Gastrocnemius medialis (tissue), 4 donors: ENCODE data around the gene FST.

Source experiments
- POLR2A ChIP-seq, 2 donors: fragments of 450-650 bp; IDR thresholded peaks; one replicate each; pipeline ENCODE4 v1.6.1; 2017; ENCODE audit warnings: antibody characterized with exemption in 2 of 2, mild to moderate bottlenecking in 2 of 2, moderate library complexity in 2 of 2
- TF ChIP-seq, protein P1 (sequence below), 5 experiments: fragments of 450-650 bp in 3 of 5; fragments of 200-600 bp in 2 of 5; sonication (generic) in 2 of 5; IDR thresholded peaks in 4 of 5; conservative IDR thresholded peaks in 1 of 5; 1 replicate in 4 of 5; 2 replicates in 1 of 5; pipeline ENCODE4 v1.5.1; 2016 to 2019; ENCODE audit warnings: antibody characterized with exemption in 5 of 5, mild to moderate bottlenecking in 3 of 5, moderate library complexity in 3 of 5

DNA sequence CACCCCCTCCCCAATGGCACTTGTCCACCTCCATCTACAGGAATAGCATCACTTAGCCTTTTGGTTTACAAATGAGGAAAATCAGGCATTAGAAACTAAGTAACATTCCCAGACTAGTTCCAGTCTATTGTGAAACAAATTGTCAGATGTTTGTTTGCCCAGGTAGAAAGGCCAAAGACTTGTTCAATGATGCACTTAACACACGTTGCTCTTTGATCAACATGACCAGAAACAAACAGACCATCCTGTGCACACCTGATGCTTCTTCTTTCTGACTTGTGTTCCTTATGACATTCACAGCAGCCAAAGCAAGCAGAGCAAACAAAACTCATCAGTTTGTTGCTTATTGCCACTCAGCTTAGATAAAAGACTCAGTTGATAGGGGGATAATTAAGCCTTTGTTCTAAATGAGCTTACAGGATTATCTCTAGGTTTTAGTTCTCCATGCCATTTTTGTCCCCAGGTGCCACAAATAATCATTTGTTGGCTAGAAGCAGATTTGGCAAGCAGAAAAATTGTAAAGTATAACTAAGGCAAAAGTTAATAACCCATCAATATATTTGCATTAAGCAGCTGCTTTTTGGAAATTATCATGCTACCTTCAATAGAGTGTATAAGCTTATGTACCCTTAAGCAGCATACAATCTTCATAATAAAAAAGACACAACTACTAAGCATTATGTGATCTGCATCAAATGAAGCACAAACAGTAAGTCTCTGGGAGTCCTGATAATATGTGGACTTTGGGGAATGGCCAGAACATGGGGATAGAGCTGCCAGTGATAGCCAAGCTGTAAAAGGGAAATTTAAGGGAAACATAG, 26.3 kb upstream of the FST start:
- TF ChIP-seq, protein P1, sequence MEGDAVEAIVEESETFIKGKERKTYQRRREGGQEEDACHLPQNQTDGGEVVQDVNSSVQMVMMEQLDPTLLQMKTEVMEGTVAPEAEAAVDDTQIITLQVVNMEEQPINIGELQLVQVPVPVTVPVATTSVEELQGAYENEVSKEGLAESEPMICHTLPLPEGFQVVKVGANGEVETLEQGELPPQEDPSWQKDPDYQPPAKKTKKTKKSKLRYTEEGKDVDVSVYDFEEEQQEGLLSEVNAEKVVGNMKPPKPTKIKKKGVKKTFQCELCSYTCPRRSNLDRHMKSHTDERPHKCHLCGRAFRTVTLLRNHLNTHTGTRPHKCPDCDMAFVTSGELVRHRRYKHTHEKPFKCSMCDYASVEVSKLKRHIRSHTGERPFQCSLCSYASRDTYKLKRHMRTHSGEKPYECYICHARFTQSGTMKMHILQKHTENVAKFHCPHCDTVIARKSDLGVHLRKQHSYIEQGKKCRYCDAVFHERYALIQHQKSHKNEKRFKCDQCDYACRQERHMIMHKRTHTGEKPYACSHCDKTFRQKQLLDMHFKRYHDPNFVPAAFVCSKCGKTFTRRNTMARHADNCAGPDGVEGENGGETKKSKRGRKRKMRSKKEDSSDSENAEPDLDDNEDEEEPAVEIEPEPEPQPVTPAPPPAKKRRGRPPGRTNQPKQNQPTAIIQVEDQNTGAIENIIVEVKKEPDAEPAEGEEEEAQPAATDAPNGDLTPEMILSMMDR (IDR thresholded peaks at IDR 0.05 in 4 of 5, conservative IDR thresholded peaks at IDR 0.05 in 1 of 5), result no peak
- TF ChIP-seq POLR2A (IDR thresholded peaks at IDR 0.05), result no peak
